ENCODE measurements around the gene INAFM2.

INAFM2 gene

DNA sequence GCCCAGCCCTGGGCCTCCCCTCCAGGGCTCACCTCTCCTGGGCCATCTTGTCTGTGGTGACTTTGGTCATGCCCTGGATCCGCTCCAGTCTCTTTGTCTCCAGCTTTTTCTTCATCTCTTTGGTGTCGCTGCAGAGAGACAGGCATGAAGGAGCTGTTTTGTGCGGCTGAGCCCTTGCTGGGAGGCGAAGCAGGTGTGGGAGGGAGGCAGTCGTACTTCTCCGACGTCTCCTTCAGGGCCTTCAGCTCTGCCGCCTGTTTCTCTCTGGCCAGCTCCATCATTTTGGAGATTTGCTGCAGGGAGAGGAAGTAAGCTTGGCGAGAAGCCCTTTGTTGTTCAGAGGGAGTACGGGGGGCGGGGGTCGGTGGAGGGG lies 33.0 kb upstream of the INAFM2 start:
- DNase-seq (ENCODE audit: insufficient read length) (no peak), FAIRE-seq (no peak)
- TF ChIP-seq POLR2AphosphoS5 (IDR thresholded peaks at IDR 0.05; ENCODE audit: low read depth, low read length) = no peak
- no peak for TF ChIP-seq POLR2A (IDR thresholded peaks at IDR 0.05; ENCODE audit: low read depth, low read length)
- no peak for TF ChIP-seq TAF1 (IDR thresholded peaks at IDR 0.05; ENCODE audit: borderline replicate concordance, low read depth, low read length)

DNA sequence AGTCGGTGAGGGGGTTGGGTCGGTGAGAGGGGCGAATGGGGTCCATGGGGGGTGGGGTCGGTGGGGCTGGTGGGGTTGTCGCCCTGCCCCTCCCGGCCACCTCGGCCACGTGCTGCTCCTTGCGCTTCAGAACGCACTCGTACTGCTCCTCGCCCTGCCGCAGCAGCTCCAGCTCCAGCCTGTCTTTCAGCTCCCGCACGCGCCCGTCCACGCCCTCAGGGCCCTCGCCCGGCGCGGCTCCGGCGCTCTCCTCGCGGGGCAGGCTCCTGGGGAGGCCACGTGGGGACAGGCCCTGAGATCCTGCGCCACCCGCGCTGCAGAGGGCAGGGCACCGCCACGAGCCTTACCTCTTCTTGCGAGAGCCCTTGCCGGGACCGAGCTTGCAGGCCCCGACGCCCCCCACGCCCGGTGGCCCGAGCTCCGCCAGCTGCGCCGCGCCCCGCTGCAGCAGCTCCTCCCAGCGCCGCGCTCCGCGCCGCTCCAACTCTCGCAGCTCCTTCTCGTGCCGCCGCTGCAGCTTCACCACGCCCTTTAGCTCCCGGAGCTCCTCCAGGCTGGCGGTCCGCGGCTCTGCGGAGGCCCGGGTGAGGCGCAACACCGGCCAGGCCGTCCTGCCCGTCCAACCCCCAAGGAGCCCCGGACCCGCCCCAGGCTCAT lies 32.4 kb upstream of the INAFM2 start:
- no peak for TF ChIP-seq TAF1 (IDR thresholded peaks at IDR 0.05; ENCODE audit: borderline replicate concordance, low read depth, low read length)
- no peak for TF ChIP-seq POLR2AphosphoS5 (IDR thresholded peaks at IDR 0.05; ENCODE audit: low read depth, low read length)
- no peak for TF ChIP-seq POLR2A (IDR thresholded peaks at IDR 0.05; ENCODE audit: low read depth, low read length)
- DNase-seq (ENCODE audit: insufficient read length) = no peak
- FAIRE-seq = no peak

DNA sequence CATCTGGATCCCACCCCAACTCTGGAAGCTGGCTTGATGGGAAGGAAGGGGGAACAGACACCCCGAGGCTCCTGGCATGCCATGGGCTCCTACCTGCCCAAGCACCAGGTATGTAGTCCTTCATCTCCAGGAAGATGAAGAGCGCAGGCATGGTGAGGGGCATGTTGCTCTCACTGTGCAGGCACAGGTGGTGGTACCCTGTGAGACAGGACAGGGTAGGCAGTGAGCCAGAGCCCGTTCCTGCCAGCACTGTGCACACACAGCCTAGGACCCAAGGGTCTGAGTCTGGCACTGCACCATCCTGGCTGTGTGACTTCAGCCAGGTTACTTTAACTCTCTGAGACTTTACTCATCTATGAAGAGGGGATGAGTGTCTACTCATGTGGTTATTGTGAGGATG lies 31.2 kb upstream of the INAFM2 start:
- FAIRE-seq = no peak
- DNase-seq (ENCODE audit: insufficient read length) = no peak
- TF ChIP-seq POLR2AphosphoS5 (IDR thresholded peaks at IDR 0.05; ENCODE audit: low read depth, low read length) (no peak), TAF1 (IDR thresholded peaks at IDR 0.05; ENCODE audit: borderline replicate concordance, low read depth, low read length) (no peak), POLR2A (IDR thresholded peaks at IDR 0.05; ENCODE audit: low read depth, low read length) (no peak)

DNA sequence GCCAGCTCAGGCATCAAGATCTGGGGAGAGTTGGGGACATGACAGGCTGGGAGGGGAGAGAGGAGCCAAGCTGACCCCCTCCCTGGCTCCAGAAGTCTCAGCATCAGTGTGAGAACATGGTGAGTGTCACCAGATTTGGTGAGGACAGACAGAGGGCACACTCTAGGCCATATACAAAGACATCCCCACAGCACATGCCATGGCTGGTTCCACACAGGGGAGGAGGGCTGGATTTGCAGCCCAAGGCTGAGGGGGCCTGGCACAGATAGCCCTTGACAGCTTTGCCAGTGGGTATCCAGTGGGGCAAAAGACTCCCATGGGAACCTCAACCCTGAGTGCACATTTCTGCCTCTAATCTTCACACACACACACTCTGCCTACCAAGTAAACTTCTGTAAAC lies 30.5 kb upstream of the INAFM2 start:
- no peak for TF ChIP-seq POLR2A (IDR thresholded peaks at IDR 0.05; ENCODE audit: low read depth, low read length)

DNA sequence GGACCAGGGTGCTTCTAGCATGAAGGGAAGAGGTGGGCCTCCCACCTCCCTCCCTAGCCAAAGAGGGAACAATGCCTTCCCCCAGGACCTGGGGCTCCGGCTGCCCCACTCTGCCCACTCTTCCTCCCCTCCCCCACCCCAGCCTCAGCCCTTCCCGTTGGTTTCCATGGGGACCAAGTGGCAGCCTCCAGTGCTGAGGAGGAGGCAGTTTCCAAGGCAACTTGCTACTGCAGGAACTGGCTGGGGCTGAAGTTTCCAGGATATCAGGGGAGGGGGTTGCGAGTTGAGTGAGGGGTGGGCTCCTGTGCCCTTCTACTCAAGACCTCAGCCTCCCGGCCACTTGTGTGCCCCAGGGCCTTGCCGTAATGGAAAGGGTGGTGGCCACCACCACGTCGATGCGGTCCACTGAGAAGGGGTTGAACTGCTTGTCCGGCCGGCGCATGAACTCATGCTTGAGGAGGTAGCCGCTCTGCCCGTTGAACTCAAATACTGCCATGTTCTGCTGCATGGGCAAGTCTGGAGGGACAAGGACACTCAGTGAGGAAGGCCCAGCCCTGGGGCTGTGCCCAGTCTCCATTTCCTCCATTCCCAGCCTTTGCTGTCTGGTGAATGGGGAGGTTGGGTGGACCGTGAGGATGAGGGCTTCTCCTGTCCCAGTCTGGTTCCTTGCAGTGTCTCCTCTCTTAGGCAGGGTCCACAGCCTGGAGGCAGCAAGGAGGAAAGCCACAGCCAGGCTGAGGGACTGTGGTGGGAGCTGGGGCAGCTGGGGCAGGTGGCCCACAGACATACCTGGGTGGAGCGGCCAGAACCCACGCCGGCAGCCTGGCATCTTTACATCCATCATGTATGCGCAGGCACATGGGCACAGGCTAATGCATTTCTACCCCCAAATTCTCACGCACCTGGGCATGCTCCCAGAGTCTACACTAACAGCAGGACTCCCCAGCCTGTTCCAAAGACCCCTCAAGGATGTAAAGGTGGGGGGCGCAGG lies 29.3 kb upstream of the INAFM2 start:
- FAIRE-seq (no peak), DNase-seq (ENCODE audit: insufficient read length) (no peak)
- TF ChIP-seq TAF1 (IDR thresholded peaks at IDR 0.05; ENCODE audit: borderline replicate concordance, low read depth, low read length) (no peak), POLR2AphosphoS5 (IDR thresholded peaks at IDR 0.05; ENCODE audit: low read depth, low read length) (no peak)

More for the DNA sequence above, 30.5 kb upstream of the INAFM2 start:
- FAIRE-seq = no peak
- no peak for DNase-seq (ENCODE audit: insufficient read length)

GRCh38 chr15:40295297-40295696 lies 28.2 kb upstream of the INAFM2 start:
- TF ChIP-seq POLR2A (IDR thresholded peaks at IDR 0.05; ENCODE audit: low read depth, low read length) (no peak), TAF1 (IDR thresholded peaks at IDR 0.05; ENCODE audit: borderline replicate concordance, low read depth, low read length) (no peak), POLR2AphosphoS5 (IDR thresholded peaks at IDR 0.05; ENCODE audit: low read depth, low read length) (no peak)
- FAIRE-seq (peak; percentile 36), DNase-seq (ENCODE audit: insufficient read length) (no peak)

DNA sequence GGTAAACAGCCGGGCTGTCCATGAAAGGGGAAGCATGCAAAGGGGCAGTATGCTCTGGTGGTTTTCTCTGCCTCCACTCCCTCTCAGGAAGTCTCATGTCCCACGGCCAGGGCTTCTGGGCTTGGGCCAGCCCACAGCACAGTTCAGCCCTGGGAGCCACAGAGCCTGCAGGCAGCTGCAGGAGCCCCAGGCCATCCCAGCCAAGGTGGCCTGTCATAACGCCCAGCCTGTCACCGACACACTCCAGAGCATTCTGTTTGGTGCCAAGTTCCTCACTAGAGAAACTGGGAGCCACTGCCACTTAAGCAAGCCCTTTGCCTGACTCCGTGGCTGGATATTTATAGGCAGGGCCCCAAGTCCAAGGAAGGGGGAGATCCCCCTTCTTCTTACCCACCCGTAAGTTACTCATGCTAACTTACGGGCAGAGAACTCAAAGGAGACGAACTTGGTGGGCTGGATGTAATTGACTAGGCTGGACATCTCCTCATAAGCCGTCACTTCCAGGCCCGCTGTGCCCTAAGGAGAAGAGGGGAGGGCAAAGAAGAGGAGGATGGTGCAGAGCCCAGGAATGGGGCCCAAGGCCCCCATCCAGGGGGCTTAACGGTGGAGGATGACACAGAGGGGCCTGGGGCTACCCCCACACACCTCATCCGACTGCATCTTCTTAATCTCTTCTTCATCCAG lies 27.5 kb upstream of the INAFM2 start:
- TF ChIP-seq TAF1 (IDR thresholded peaks at IDR 0.05; ENCODE audit: borderline replicate concordance, low read depth, low read length) = no peak
- TF ChIP-seq POLR2A (IDR thresholded peaks at IDR 0.05; ENCODE audit: low read depth, low read length) = no peak
- TF ChIP-seq POLR2AphosphoS5 (IDR thresholded peaks at IDR 0.05; ENCODE audit: low read depth, low read length) = no peak
- DNase-seq (ENCODE audit: insufficient read length) = no peak
- FAIRE-seq = no peak

DNA sequence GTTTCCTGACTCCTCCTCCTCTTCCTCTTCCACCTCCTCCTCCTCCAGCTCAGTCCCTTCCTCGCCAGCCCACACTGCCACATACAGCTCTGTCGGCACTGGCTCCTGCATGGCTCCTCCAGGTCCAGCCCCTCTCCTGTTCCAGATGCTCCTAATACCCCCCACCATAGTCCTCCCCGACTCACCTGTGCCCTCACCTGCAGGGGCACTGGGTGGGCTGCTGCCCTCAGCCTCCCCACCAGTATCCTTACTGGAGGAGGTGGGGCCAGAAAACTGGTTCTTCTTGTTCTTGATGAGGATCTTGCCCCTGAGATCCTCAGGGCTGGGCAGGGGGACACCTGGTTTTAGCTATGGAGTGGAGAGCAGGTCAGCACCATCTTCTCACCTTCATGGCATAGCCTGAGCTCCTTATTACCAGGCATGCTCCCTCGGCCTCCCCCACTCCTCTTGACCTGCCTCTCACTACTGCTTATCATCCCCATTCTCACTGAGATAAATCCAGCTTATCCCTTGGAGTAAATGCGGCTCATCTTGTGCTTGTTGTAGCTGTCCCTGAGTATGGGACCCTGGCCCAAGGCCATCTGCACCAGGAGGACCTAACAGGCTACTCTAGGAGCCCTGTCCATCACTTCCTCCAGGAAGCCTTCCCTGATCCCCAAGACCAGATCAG lies 26.8 kb upstream of the INAFM2 start:
- FAIRE-seq (no peak), DNase-seq (ENCODE audit: insufficient read length) (no peak)
- TF ChIP-seq TAF1 (IDR thresholded peaks at IDR 0.05; ENCODE audit: borderline replicate concordance, low read depth, low read length) = no peak
- no peak for TF ChIP-seq POLR2A (IDR thresholded peaks at IDR 0.05; ENCODE audit: low read depth, low read length)
- no peak for TF ChIP-seq POLR2AphosphoS5 (IDR thresholded peaks at IDR 0.05; ENCODE audit: low read depth, low read length)

DNA sequence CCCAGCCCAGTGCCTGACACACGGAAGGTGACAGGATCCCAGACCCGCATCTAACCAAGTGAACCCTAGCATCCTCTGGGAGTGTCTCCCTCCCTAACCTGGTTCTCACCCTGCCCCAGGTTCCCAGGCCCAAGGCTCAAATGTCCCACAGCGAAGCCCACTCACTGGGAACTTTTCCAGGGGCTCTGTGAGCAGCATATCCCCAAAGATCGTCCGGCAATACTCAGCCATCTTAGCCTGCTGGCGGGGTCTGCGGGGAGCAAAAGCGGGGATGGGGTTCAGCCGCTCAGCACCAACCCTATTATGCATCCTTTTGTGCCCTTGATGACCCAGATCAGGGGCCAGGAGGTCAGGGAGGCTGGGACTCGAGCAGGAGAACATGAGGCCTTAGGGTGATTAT lies 26.1 kb upstream of the INAFM2 start:
- no peak for FAIRE-seq
- DNase-seq (ENCODE audit: insufficient read length) = peak; percentile 7
- TF ChIP-seq POLR2AphosphoS5 (IDR thresholded peaks at IDR 0.05; ENCODE audit: low read depth, low read length) = no peak

GRCh38 chr15:40298216-40298935 lies 25.1 kb upstream of the INAFM2 start:
- no peak for TF ChIP-seq POLR2AphosphoS5 (IDR thresholded peaks at IDR 0.05; ENCODE audit: low read depth, low read length)
- TF ChIP-seq TAF1 (IDR thresholded peaks at IDR 0.05; ENCODE audit: borderline replicate concordance, low read depth, low read length) = no peak
- TF ChIP-seq POLR2A (IDR thresholded peaks at IDR 0.05; ENCODE audit: low read depth, low read length) = no peak
- DNase-seq (ENCODE audit: insufficient read length) (no peak), FAIRE-seq (no peak)

- TF ChIP-seq POLR2AphosphoS5 (IDR thresholded peaks at IDR 0.05; ENCODE audit: low read depth, low read length) = no peak
- TF ChIP-seq POLR2A (IDR thresholded peaks at IDR 0.05; ENCODE audit: low read depth, low read length) = no peak
- no peak for TF ChIP-seq TAF1 (IDR thresholded peaks at IDR 0.05; ENCODE audit: borderline replicate concordance, low read depth, low read length)
- FAIRE-seq (no peak), DNase-seq (ENCODE audit: insufficient read length) (no peak)
These were observed 23.1 kb upstream of the INAFM2 start for GRCh38 chr15:40300367-40300766.
